A549 (cell line): ENCODE measurements around the gene DOK7.

Source experiments
- BHLHE40 ChIP-seq: IDR thresholded peaks from 2 replicates; pipeline ENCODE4 v1.6.1; 2012; ENCODE audit warnings: low read depth, low read length, inconsistent platforms
- CEBPB ChIP-seq, 2 experiments: fragments of >200 bp in 1 of 2; sonication (Bioruptor Twin) in 1 of 2; formaldehyde crosslinking in 1 of 2; IDR thresholded peaks; 2 replicates each; pipeline ENCODE4 v1.6.1; 2012 to 2016
- HEYL ChIP-seq: fragments of 250-450 bp; sonication (Bioruptor Pico); IDR thresholded peaks from 2 replicates; pipeline ENCODE4 v1.8.0; 2021; ENCODE audit warnings: mild to moderate bottlenecking, moderate library complexity
- JUNB ChIP-seq: fragments of >200 bp; sonication (Bioruptor Twin); formaldehyde crosslinking; IDR thresholded peaks from 2 replicates; pipeline ENCODE4 v1.6.1; 2016
- KDM5A ChIP-seq: fragments of 200-600 bp; sonication (generic); IDR thresholded peaks from 2 replicates; pipeline ENCODE4 v1.6.1; 2016; ENCODE audit warnings: antibody characterized with exemption, mild to moderate bottlenecking
- MAZ ChIP-seq: fragments of 150-350 bp; IDR thresholded peaks from 2 replicates; pipeline ENCODE4 v1.6.1; 2014; ENCODE audit warnings: antibody characterized with exemption, low read depth, low read length, borderline replicate concordance
- POLR2A ChIP-seq: IDR thresholded peaks from 2 replicates; pipeline ENCODE4 v1.6.1; 2012; ENCODE audit warnings: mild to moderate bottlenecking, low read length
- TF ChIP-seq, protein P1 (sequence below): fragments of >200 bp; sonication (Bioruptor Twin); formaldehyde crosslinking; IDR thresholded peaks from 3 replicates; pipeline ENCODE4 v1.5.1; 2016
- TF ChIP-seq, protein P2 (sequence below): fragments of 200-600 bp; sonication (generic); IDR thresholded peaks from 2 replicates; pipeline ENCODE4 v1.6.1; 2016; ENCODE audit warnings: antibody characterized with exemption, mild to moderate bottlenecking, moderate library complexity
- TF ChIP-seq, protein P3 (sequence below): IDR thresholded peaks from 2 replicates; pipeline ENCODE4 v1.6.1; 2012
- TF ChIP-seq, protein P4 (sequence below): fragments of >200 bp; sonication (Bioruptor Twin); formaldehyde crosslinking; IDR thresholded peaks from 2 replicates; pipeline ENCODE4 v1.6.1; 2016

DNA sequence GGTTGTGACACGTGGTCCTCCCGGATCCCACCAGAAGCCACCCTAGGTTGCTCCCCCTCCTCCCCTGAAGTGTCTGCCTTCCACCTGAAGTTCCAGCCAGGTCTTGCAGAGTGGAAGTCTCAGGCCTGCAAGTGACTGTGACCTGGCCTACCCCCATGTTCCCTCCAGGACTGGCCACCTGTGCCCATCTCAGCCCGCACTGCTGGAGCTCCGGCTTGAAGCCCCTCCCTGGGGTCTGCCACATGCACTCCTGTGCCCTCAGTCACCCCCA lies 27.5 kb upstream of the DOK7 start:
- TF ChIP-seq, protein P1, sequence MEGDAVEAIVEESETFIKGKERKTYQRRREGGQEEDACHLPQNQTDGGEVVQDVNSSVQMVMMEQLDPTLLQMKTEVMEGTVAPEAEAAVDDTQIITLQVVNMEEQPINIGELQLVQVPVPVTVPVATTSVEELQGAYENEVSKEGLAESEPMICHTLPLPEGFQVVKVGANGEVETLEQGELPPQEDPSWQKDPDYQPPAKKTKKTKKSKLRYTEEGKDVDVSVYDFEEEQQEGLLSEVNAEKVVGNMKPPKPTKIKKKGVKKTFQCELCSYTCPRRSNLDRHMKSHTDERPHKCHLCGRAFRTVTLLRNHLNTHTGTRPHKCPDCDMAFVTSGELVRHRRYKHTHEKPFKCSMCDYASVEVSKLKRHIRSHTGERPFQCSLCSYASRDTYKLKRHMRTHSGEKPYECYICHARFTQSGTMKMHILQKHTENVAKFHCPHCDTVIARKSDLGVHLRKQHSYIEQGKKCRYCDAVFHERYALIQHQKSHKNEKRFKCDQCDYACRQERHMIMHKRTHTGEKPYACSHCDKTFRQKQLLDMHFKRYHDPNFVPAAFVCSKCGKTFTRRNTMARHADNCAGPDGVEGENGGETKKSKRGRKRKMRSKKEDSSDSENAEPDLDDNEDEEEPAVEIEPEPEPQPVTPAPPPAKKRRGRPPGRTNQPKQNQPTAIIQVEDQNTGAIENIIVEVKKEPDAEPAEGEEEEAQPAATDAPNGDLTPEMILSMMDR, result no peak
- TF ChIP-seq, protein P2, sequence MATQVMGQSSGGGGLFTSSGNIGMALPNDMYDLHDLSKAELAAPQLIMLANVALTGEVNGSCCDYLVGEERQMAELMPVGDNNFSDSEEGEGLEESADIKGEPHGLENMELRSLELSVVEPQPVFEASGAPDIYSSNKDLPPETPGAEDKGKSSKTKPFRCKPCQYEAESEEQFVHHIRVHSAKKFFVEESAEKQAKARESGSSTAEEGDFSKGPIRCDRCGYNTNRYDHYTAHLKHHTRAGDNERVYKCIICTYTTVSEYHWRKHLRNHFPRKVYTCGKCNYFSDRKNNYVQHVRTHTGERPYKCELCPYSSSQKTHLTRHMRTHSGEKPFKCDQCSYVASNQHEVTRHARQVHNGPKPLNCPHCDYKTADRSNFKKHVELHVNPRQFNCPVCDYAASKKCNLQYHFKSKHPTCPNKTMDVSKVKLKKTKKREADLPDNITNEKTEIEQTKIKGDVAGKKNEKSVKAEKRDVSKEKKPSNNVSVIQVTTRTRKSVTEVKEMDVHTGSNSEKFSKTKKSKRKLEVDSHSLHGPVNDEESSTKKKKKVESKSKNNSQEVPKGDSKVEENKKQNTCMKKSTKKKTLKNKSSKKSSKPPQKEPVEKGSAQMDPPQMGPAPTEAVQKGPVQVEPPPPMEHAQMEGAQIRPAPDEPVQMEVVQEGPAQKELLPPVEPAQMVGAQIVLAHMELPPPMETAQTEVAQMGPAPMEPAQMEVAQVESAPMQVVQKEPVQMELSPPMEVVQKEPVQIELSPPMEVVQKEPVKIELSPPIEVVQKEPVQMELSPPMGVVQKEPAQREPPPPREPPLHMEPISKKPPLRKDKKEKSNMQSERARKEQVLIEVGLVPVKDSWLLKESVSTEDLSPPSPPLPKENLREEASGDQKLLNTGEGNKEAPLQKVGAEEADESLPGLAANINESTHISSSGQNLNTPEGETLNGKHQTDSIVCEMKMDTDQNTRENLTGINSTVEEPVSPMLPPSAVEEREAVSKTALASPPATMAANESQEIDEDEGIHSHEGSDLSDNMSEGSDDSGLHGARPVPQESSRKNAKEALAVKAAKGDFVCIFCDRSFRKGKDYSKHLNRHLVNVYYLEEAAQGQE, result no peak
- TF ChIP-seq CEBPB (IDR thresholded peaks at IDR 0.05) (no peak), POLR2A (no peak), JUNB (no peak), HEYL (no peak), KDM5A (no peak), MAZ (no peak), BHLHE40 (no peak)
- TF ChIP-seq, protein P3, sequence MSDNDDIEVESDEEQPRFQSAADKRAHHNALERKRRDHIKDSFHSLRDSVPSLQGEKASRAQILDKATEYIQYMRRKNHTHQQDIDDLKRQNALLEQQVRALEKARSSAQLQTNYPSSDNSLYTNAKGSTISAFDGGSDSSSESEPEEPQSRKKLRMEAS, result no peak
- TF ChIP-seq, protein P4, sequence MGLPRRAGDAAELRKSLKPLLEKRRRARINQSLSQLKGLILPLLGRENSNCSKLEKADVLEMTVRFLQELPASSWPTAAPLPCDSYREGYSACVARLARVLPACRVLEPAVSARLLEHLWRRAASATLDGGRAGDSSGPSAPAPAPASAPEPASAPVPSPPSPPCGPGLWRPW, result no peak
